ENCODE data around the gene BCAN.

The BCAN gene

DNA sequence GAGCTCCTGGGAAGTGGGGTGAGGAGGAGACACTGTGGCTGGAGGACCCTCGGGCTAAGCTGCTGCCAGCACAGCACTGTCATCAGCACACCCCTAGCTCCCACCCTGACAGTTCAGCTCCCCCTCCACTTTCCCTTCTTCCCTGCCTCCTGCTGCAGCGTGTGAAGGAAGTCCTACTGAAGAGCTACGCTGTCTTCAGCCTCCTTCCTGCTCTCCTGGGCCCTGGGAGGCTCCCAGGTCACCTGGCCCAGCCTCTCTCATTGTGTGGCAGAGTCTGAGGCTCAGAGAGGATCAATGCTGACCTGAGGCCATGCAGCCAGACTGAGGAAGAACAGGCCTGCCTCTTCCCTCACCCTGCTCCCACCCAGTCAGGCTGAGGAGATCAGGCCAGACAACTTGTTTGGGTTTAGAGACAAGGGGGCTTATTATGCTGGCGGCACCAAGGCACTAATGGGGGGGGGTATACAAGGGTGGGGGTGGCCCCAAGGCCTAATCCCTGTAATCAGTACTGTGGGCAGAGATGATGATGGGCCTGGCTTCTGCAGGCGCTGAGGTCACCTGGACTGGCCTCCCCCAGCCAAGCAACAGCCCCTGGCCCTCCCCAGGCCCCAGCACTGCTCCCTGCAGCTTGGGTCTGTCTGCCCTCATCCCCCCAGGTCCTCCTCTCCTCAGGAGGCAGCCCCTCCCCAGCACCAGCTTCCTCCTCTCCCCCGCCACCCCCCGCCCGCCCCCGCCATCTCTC, 26.2 kb downstream of the BCAN start:
- peak overlapping the region; percentile 65 for H3K27ac ChIP-seq
- no peak overlapping the region for H3K9ac ChIP-seq
- TF ChIP-seq, protein P1, sequence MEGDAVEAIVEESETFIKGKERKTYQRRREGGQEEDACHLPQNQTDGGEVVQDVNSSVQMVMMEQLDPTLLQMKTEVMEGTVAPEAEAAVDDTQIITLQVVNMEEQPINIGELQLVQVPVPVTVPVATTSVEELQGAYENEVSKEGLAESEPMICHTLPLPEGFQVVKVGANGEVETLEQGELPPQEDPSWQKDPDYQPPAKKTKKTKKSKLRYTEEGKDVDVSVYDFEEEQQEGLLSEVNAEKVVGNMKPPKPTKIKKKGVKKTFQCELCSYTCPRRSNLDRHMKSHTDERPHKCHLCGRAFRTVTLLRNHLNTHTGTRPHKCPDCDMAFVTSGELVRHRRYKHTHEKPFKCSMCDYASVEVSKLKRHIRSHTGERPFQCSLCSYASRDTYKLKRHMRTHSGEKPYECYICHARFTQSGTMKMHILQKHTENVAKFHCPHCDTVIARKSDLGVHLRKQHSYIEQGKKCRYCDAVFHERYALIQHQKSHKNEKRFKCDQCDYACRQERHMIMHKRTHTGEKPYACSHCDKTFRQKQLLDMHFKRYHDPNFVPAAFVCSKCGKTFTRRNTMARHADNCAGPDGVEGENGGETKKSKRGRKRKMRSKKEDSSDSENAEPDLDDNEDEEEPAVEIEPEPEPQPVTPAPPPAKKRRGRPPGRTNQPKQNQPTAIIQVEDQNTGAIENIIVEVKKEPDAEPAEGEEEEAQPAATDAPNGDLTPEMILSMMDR (IDR thresholded peaks at IDR 0.05): no peak
- H3K4me2 ChIP-seq (ENCODE audit: low read length): no peak overlapping the region
- H3K4me3 ChIP-seq (ENCODE audit: low read depth, low read length): no peak overlapping the region
- no peaks in the 10 kb centered on the region for H3K79me2 ChIP-seq
- no peaks in the 10 kb centered on the region for H3K27me3 ChIP-seq (ENCODE audit: control insufficient read depth, insufficient read depth, low read length)
- H3K36me3 ChIP-seq (ENCODE audit: control insufficient read depth, insufficient read depth, low read length): no peaks in the 10 kb centered on the region
- no peaks in the 10 kb centered on the region for H3K4me1 ChIP-seq
- no peaks in the 10 kb centered on the region for H3K9me3 ChIP-seq (ENCODE audit: control insufficient read depth, low read length)
- H2AFZ ChIP-seq: no peak overlapping the region

- no peaks in the 10 kb centered on the region for H3K4me1 ChIP-seq
- H3K4me3 ChIP-seq (ENCODE audit: low read depth, low read length): no peak overlapping the region
Measured at GRCh38 chr1:156668801-156669637, 27.1 kb downstream of the BCAN start.

DNA sequence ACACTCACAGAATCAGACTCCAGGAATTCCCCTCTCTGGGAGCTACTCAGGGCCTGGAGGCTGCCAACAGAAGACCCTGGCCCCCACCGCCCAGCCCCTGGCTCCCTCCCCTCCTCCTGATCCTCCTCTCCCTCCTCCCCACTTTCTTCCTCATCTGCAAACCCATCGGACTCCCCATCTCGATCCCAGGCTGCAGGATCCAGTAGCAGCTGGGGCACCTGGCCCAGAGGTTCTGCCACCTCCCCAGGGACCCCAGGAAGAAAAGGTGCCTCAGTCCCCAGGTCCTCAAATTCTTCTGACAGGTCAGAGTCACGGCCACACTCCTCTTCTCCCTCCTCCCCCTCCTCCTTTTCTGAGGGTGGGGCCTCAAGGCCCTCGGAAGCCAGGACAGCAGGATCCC, 27.9 kb downstream of the BCAN start:
- no peaks in the 10 kb centered on the region for H3K4me1 ChIP-seq
- H3K4me3 ChIP-seq (ENCODE audit: low read depth, low read length): no peak overlapping the region
- no peak overlapping the region for H3K4me2 ChIP-seq (ENCODE audit: low read length)
- no peak overlapping the region for H3K9ac ChIP-seq
- TF ChIP-seq, protein P1 (IDR thresholded peaks at IDR 0.05): no peak
- H3K9me3 ChIP-seq (ENCODE audit: control insufficient read depth, low read length): no peaks in the 10 kb centered on the region
- no peak overlapping the region for H3K27ac ChIP-seq
- H2AFZ ChIP-seq: no peak overlapping the region
- no peaks in the 10 kb centered on the region for H3K36me3 ChIP-seq (ENCODE audit: control insufficient read depth, insufficient read depth, low read length)
- no peaks in the 10 kb centered on the region for H3K27me3 ChIP-seq (ENCODE audit: control insufficient read depth, insufficient read depth, low read length)
- H3K79me2 ChIP-seq: no peaks in the 10 kb centered on the region

More at GRCh38 chr1:156668801-156669637, 27.1 kb downstream of the BCAN start:
- Histone ChIP-seq H3K27me3 (ENCODE audit: control insufficient read depth, insufficient read depth, low read length) (no peaks in the 10 kb centered on the region), H2AFZ (no peak overlapping the region), H3K36me3 (ENCODE audit: control insufficient read depth, insufficient read depth, low read length) (no peaks in the 10 kb centered on the region), H3K79me2 (no peaks in the 10 kb centered on the region), H3K4me2 (ENCODE audit: low read length) (no peak overlapping the region), H3K9ac (no peak overlapping the region), H3K27ac (no peak overlapping the region), H3K9me3 (ENCODE audit: control insufficient read depth, low read length) (no peaks in the 10 kb centered on the region)
- TF ChIP-seq, protein P1 (IDR thresholded peaks at IDR 0.05): no peak

DNA sequence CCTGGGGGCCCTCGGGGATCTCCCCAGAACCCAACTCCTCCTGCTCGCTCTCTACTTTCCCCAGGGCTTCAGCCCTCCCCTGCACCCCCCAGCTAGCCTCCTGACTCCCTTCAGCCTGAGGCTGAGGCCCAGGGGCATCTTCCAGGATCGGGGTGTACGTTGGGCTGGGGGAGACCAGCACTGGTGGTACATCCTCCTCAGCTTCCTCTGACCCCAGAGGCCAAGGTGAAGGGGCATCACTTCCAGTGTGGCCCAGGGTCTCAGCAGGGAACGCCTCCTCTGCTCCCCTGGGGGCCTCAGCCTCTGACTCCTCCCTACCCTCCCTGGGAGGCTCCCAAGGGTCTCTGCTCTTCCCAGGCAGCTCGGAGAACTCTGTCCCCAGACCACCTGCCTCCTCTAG, 28.4 kb downstream of the BCAN start:
- H3K4me1 ChIP-seq: no peaks in the 10 kb centered on the region
- no peak overlapping the region for H3K9ac ChIP-seq
- no peak overlapping the region for H2AFZ ChIP-seq
- H3K79me2 ChIP-seq: no peaks in the 10 kb centered on the region
- H3K27me3 ChIP-seq (ENCODE audit: control insufficient read depth, insufficient read depth, low read length): no peaks in the 10 kb centered on the region
- no peak overlapping the region for H3K4me2 ChIP-seq (ENCODE audit: low read length)
- H3K36me3 ChIP-seq (ENCODE audit: control insufficient read depth, insufficient read depth, low read length): no peaks in the 10 kb centered on the region
- H3K27ac ChIP-seq: no peak overlapping the region
- H3K9me3 ChIP-seq (ENCODE audit: control insufficient read depth, low read length): no peaks in the 10 kb centered on the region
- no peak overlapping the region for H3K4me3 ChIP-seq (ENCODE audit: low read depth, low read length)
- TF ChIP-seq, protein P1 (IDR thresholded peaks at IDR 0.05): no peak

Data from parathyroid adenoma (tissue), 2 donors.